Ishikawa (cell line): Measurements from ENCODE around the gene KIF6.

Source experiments
- CEBPB ChIP-seq: IDR thresholded peaks from 2 replicates; pipeline ENCODE4 v1.6.1; 2012
- CREB1 ChIP-seq: IDR thresholded peaks from 2 replicates; pipeline ENCODE4 v1.6.1; 2012; ENCODE audit warnings: low read depth
- EGR1 ChIP-seq: IDR thresholded peaks from 2 replicates; pipeline ENCODE4 v1.6.1; 2012
- EP300 ChIP-seq: IDR thresholded peaks from 2 replicates; pipeline ENCODE4 v1.6.1; 2012; ENCODE audit warnings: borderline replicate concordance
- FOXM1 ChIP-seq: IDR thresholded peaks from 2 replicates; pipeline ENCODE4 v1.6.1; 2012; ENCODE audit warnings: low read depth, borderline replicate concordance
- MAX ChIP-seq: IDR thresholded peaks from 2 replicates; pipeline ENCODE4 v1.6.1; 2012
- NFIC ChIP-seq: IDR thresholded peaks from 2 replicates; pipeline ENCODE4 v1.6.1; 2012
- RAD21 ChIP-seq: IDR thresholded peaks from 2 replicates; pipeline ENCODE4 v1.6.1; 2012; ENCODE audit warnings: low read depth
- TAF1 ChIP-seq: IDR thresholded peaks from 2 replicates; pipeline ENCODE4 v1.6.1; 2012; ENCODE audit warnings: low read depth, mild to moderate bottlenecking
- TCF12 ChIP-seq: IDR thresholded peaks from 2 replicates; pipeline ENCODE4 v1.6.1; 2012; ENCODE audit warnings: low read depth
- TEAD4 ChIP-seq: IDR thresholded peaks from 2 replicates; pipeline ENCODE4 v1.6.1; 2012
- USF1 ChIP-seq: IDR thresholded peaks from 2 replicates; pipeline ENCODE4 v1.6.1; 2012
- YY1 ChIP-seq: IDR thresholded peaks from 2 replicates; pipeline ENCODE4 v1.6.1; 2012; ENCODE audit warnings: low read depth
- ZBTB7A ChIP-seq: IDR thresholded peaks from 2 replicates; pipeline ENCODE4 v1.6.1; 2012; ENCODE audit warnings: low read depth
- TF ChIP-seq, protein P1 (sequence below): IDR thresholded peaks from 2 replicates; pipeline ENCODE4 v1.6.1; 2012; ENCODE audit warnings: low read depth, mild to moderate bottlenecking

KIF6 gene

GRCh38 chr6:39553029-39553428 is 172.2 kb downstream of the KIF6 start:
- TF ChIP-seq CEBPB (no peak), TEAD4 (no peak), ZBTB7A (no peak), CREB1 (no peak), FOXM1 (no peak), EGR1 (no peak), USF1 (no peak), TCF12 (no peak), NFIC (no peak), TAF1 (no peak), MAX (no peak), RAD21 (no peak), EP300 (no peak), YY1 (no peak)
- TF ChIP-seq, protein P1, sequence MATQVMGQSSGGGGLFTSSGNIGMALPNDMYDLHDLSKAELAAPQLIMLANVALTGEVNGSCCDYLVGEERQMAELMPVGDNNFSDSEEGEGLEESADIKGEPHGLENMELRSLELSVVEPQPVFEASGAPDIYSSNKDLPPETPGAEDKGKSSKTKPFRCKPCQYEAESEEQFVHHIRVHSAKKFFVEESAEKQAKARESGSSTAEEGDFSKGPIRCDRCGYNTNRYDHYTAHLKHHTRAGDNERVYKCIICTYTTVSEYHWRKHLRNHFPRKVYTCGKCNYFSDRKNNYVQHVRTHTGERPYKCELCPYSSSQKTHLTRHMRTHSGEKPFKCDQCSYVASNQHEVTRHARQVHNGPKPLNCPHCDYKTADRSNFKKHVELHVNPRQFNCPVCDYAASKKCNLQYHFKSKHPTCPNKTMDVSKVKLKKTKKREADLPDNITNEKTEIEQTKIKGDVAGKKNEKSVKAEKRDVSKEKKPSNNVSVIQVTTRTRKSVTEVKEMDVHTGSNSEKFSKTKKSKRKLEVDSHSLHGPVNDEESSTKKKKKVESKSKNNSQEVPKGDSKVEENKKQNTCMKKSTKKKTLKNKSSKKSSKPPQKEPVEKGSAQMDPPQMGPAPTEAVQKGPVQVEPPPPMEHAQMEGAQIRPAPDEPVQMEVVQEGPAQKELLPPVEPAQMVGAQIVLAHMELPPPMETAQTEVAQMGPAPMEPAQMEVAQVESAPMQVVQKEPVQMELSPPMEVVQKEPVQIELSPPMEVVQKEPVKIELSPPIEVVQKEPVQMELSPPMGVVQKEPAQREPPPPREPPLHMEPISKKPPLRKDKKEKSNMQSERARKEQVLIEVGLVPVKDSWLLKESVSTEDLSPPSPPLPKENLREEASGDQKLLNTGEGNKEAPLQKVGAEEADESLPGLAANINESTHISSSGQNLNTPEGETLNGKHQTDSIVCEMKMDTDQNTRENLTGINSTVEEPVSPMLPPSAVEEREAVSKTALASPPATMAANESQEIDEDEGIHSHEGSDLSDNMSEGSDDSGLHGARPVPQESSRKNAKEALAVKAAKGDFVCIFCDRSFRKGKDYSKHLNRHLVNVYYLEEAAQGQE: no peak

DNA sequence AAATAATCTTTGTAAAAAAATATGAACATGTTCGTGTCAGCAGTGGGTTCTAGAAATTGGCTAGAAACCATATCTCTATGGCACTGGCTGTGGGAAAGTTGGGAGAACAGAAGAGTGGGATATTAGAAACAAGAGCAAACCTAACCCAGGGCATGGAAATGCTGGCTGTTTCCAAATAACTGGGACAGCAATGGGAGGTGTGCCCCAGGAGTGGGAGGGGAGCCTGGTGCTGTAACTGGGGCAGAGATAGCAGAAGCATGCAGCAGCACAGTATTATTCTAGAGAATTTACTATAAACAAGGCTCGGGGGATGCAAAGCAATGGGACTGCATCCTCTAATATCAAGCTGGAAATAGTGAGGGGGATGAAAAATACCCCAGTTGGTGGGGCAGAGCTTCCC is 175.0 kb downstream of the KIF6 start:
- TF ChIP-seq CEBPB: no peak
- TF ChIP-seq TAF1: no peak
- TF ChIP-seq TEAD4: no peak
- no peak for TF ChIP-seq EP300
- no peak for TF ChIP-seq EGR1
- no peak for TF ChIP-seq NFIC
- TF ChIP-seq USF1: no peak
- no peak for TF ChIP-seq MAX
- TF ChIP-seq RAD21: no peak
- TF ChIP-seq CREB1: no peak
- no peak for TF ChIP-seq YY1
- no peak for TF ChIP-seq ZBTB7A

DNA sequence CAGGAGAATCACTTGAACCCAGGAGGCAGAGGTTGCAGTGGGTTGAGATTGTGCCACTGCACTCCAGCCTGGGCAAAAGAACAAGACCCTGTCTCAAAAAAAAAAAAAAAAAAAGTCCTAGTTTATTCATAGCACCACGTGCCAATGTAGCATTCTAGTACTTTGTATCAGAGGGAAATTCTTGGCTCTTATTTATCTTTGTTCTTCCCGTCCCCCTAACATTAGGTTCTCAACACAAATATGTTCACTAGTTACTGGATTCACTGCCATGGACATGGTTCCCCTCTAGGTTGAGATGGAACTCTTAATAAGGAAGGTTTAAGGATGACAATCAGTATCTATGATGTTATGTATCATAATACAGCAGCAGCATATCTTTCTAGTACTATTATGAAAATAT is 178.5 kb downstream of the KIF6 start:
- TF ChIP-seq CEBPB: no peak
- no peak for TF ChIP-seq FOXM1
- TF ChIP-seq MAX: no peak
- TF ChIP-seq EP300: no peak
- TF ChIP-seq EGR1: no peak
- no peak for TF ChIP-seq CREB1
- no peak for TF ChIP-seq RAD21
- TF ChIP-seq, protein P1: no peak
- TF ChIP-seq TEAD4: no peak
- no peak for TF ChIP-seq TAF1
- no peak for TF ChIP-seq USF1

DNA sequence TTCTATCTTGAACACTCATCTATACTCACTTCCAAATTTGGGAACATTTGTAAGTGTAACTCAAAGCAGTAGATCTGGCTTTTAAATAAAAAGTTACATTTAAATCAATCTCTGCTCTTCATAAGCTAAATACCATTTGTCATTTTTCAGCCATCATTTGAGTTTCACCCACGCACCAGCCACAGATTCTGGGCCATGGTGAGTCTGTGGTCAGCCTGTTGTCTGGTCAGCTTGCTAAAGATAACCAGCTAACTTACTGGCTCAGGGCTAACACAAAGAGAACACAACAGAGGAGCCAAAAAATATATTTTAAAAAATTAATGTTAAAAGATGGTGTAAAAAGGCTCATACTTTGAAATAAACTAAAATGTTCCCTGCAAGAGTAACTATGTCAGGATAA is 181.3 kb downstream of the KIF6 start:
- TF ChIP-seq FOXM1 (no peak), RAD21 (no peak), TAF1 (no peak), USF1 (no peak), EP300 (no peak), TCF12 (no peak)
- TF ChIP-seq, protein P1: no peak
